KMS-11 (cell line): ENCODE results near the gene FSIP1.

Source experiments
- H2AFZ ChIP-seq: fragments of 200-600 bp; sonication (generic); 2 replicates; pipeline ENCODE4 v1.6.1; 2016; ENCODE audit warnings: antibody characterized with exemption, mixed run types, low read depth
- H3K27ac ChIP-seq: fragments of 200-600 bp; sonication (generic); 2 replicates; pipeline ENCODE4 v1.6.1; 2016; ENCODE audit warnings: mild to moderate bottlenecking, mixed run types
- H3K27me3 ChIP-seq: fragments of 200-600 bp; sonication (generic); 2 replicates; pipeline ENCODE4 v1.6.1; 2017; ENCODE audit warnings: mild to moderate bottlenecking, low read depth, mixed run types, moderate library complexity; ENCODE audit not compliant: insufficient read depth
- H3K36me3 ChIP-seq: fragments of 200-600 bp; sonication (generic); 2 replicates; pipeline ENCODE4 v1.6.1; 2017; ENCODE audit warnings: mild to moderate bottlenecking, mixed run types; ENCODE audit not compliant: insufficient read depth
- H3K4me1 ChIP-seq: fragments of 200-600 bp; sonication (generic); 2 replicates; pipeline ENCODE4 v1.6.1; 2016; ENCODE audit warnings: mild to moderate bottlenecking, low read depth, mixed run types; ENCODE audit not compliant: poor library complexity, severe bottlenecking
- H3K4me2 ChIP-seq: fragments of 200-600 bp; sonication (generic); 2 replicates; pipeline ENCODE4 v1.7.0; 2016; ENCODE audit warnings: mild to moderate bottlenecking, mixed run types
- H3K4me3 ChIP-seq: fragments of 200-600 bp; sonication (generic); IDR thresholded peaks from 2 replicates; pipeline ENCODE4 v1.6.1; 2017; ENCODE audit warnings: low read depth, low read length, mixed read lengths; ENCODE audit not compliant: insufficient read depth
- H3K79me2 ChIP-seq: fragments of 200-600 bp; sonication (generic); 2 replicates; pipeline ENCODE4 v1.6.1; 2016; ENCODE audit warnings: low read depth, mixed run types; ENCODE audit not compliant: insufficient read depth
- H3K9ac ChIP-seq: fragments of 200-600 bp; sonication (generic); 2 replicates; pipeline ENCODE4 v1.6.1; 2016; ENCODE audit warnings: mild to moderate bottlenecking, mixed run types
- H4K20me1 ChIP-seq: fragments of 200-600 bp; sonication (generic); 2 replicates; pipeline ENCODE4 v1.6.1; 2016; ENCODE audit warnings: mild to moderate bottlenecking, mixed run types; ENCODE audit not compliant: insufficient read depth
- TF ChIP-seq, protein P1 (sequence below): fragments of 200-600 bp; sonication (generic); conservative IDR thresholded peaks from 2 replicates; pipeline ENCODE4 v1.6.1; 2017; ENCODE audit warnings: low read depth, mild to moderate bottlenecking, antibody characterized with exemption, low read length, moderate library complexity, mixed read lengths

Gene FSIP1

GRCh38 chr15:39558421-39558820 is 224.2 kb downstream of the FSIP1 start:
- H3K27me3 ChIP-seq = no peaks in the 10 kb centered on the region
- no peaks in the 10 kb centered on the region for H4K20me1 ChIP-seq
- H3K36me3 ChIP-seq = no peaks in the 10 kb centered on the region; the same call in 1 of the 2 replicates
- TF ChIP-seq, protein P1, sequence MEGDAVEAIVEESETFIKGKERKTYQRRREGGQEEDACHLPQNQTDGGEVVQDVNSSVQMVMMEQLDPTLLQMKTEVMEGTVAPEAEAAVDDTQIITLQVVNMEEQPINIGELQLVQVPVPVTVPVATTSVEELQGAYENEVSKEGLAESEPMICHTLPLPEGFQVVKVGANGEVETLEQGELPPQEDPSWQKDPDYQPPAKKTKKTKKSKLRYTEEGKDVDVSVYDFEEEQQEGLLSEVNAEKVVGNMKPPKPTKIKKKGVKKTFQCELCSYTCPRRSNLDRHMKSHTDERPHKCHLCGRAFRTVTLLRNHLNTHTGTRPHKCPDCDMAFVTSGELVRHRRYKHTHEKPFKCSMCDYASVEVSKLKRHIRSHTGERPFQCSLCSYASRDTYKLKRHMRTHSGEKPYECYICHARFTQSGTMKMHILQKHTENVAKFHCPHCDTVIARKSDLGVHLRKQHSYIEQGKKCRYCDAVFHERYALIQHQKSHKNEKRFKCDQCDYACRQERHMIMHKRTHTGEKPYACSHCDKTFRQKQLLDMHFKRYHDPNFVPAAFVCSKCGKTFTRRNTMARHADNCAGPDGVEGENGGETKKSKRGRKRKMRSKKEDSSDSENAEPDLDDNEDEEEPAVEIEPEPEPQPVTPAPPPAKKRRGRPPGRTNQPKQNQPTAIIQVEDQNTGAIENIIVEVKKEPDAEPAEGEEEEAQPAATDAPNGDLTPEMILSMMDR = no peak
- no peak overlapping the region for H3K4me3 ChIP-seq
- no peak overlapping the region for H3K27ac ChIP-seq
- H3K4me1 ChIP-seq = peaks cover 34% of the 10 kb centered on the region
- no peak overlapping the region for H3K9ac ChIP-seq
- no peak overlapping the region for H3K4me2 ChIP-seq
- no peak overlapping the region for H2AFZ ChIP-seq
- no peaks in the 10 kb centered on the region for H3K79me2 ChIP-seq

DNA sequence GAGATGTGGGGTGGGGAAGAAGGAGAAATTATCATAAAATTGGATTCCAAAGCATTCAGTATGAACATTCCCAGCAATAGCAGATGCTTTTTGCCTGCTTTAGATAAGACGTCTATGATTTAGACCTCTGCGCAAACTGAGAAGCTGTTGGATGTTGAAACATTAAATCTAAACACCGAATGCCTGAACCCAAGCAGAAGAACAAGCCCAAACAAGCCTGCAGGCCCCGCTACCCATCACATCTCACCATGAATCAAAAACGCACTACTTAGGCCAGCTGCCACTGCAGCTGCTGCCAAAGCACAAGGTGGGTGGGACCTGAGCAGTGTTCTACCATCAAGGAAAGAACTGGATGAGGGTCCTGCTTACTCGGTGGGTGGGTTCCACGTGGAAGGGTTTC is 226.2 kb downstream of the FSIP1 start:
- Histone ChIP-seq H3K4me3 (no peak overlapping the region), H3K9ac (no peak overlapping the region), H3K4me2 (no peak overlapping the region), H4K20me1 (no peaks in the 10 kb centered on the region), H2AFZ (no peak overlapping the region), H3K36me3 (no peaks in the 10 kb centered on the region; the same call in 1 of the 2 replicates), H3K27ac (no peak overlapping the region), H3K27me3 (no peaks in the 10 kb centered on the region; the same call in 1 of the 2 replicates), H3K79me2 (no peaks in the 10 kb centered on the region), H3K4me1 (peaks cover 53% of the 10 kb centered on the region)
- TF ChIP-seq, protein P1 = no peak

GRCh38 chr15:39555885-39556284 is 226.8 kb downstream of the FSIP1 start:
- Histone ChIP-seq H3K36me3 (no peaks in the 10 kb centered on the region; the same call in 1 of the 2 replicates), H3K9ac (no peak overlapping the region), H3K4me1 (peaks cover 57% of the 10 kb centered on the region), H4K20me1 (no peaks in the 10 kb centered on the region), H3K27me3 (no peaks in the 10 kb centered on the region; the same call in 1 of the 2 replicates), H3K79me2 (no peaks in the 10 kb centered on the region), H3K27ac (no peak overlapping the region), H2AFZ (no peak overlapping the region), H3K4me2 (peak overlapping the region; percentile 82; the same call in 1 of the 2 replicates), H3K4me3 (no peak overlapping the region)
- TF ChIP-seq, protein P1 = no peak

DNA sequence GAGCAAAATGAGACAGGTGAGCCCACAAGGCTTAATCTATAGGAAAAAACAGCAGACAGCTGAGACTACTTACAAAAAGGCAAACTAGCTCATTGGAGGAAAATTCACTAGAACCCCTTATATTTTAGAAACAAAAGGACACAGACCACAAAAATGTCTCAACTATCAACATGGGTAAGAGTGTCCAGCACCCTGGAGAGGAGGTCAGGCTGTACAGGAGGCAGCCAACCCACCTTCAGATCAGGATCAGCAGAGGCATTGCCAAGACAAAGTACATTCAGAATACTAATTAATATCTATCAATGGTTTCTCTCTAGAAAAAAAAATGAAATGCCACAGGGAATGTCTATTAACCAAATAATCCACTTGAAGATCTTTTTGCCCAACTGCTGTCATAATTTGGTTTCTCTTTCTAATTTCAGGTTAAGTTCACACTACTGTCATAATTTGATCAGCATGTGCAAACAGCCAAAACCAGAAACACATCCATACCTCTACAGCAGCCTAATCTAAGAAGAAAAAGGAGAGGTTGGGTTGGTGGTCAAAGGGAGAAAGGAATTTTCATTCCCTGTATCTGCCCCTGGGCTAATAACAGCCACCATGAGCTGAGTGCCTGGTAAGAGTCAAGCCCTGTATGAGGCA is 227.8 kb downstream of the FSIP1 start:
- no peaks in the 10 kb centered on the region; the same call in 1 of the 2 replicates for H3K27me3 ChIP-seq
- no peaks in the 10 kb centered on the region; the same call in 1 of the 2 replicates for H3K36me3 ChIP-seq
- no peak overlapping the region for H2AFZ ChIP-seq
- peak overlapping the region; percentile 82 for H3K4me2 ChIP-seq
- no peaks in the 10 kb centered on the region for H3K79me2 ChIP-seq
- H4K20me1 ChIP-seq = no peaks in the 10 kb centered on the region
- H3K4me3 ChIP-seq = no peak overlapping the region
- H3K4me1 ChIP-seq = peaks cover 57% of the 10 kb centered on the region
- TF ChIP-seq, protein P1 = no peak
- peak overlapping the region; percentile 31; the same call in 1 of the 2 replicates for H3K27ac ChIP-seq
- H3K9ac ChIP-seq = no peak overlapping the region
